DND-41 (cell line): ENCODE measurements around the gene ESRP2.

ENCODE experiments used
- EZH2 ChIP-seq: IDR thresholded peaks from 3 replicates; pipeline ENCODE4 v1.6.1; 2012; ENCODE audit warnings: borderline replicate concordance, low read depth, mild to moderate bottlenecking, moderate library complexity, low read length, inconsistent platforms; ENCODE audit not compliant: severe bottlenecking
- TF ChIP-seq, protein P1 (sequence below): IDR thresholded peaks from 2 replicates; pipeline ENCODE4 v1.5.1; 2012; ENCODE audit warnings: borderline replicate concordance, low read length, moderate library complexity, mild to moderate bottlenecking; ENCODE audit not compliant: poor library complexity, severe bottlenecking; ENCODE audit errors: extremely low read depth

DNA sequence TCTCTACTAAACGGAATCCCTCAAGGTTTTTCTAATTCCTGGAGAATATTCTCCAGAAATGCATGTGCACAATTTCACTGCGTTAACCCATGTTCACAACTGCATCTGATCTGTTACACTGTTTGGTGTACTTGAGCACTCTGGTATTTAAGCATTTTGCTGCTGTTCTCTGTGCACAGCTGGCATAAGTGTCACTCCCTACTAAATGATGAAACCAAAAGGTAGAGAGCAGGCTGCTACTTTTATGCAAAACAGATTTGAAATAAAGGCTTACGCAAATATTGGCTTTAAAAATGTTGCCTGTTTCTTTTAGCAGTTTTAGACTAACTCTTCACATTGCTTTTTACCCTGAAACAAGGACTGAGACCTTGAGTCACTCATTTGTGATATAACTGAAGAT lies 41.7 kb downstream of the ESRP2 start:
- TF ChIP-seq, protein P1, sequence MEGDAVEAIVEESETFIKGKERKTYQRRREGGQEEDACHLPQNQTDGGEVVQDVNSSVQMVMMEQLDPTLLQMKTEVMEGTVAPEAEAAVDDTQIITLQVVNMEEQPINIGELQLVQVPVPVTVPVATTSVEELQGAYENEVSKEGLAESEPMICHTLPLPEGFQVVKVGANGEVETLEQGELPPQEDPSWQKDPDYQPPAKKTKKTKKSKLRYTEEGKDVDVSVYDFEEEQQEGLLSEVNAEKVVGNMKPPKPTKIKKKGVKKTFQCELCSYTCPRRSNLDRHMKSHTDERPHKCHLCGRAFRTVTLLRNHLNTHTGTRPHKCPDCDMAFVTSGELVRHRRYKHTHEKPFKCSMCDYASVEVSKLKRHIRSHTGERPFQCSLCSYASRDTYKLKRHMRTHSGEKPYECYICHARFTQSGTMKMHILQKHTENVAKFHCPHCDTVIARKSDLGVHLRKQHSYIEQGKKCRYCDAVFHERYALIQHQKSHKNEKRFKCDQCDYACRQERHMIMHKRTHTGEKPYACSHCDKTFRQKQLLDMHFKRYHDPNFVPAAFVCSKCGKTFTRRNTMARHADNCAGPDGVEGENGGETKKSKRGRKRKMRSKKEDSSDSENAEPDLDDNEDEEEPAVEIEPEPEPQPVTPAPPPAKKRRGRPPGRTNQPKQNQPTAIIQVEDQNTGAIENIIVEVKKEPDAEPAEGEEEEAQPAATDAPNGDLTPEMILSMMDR: no peak
- TF ChIP-seq EZH2: no peak
